Parathyroid adenoma (tissue), 2 donors: ENCODE measurements around the gene GNAS-AS1.

Experiments
- H2AFZ ChIP-seq: fragments of 300-600 bp; sonication (generic); one replicate; pipeline ENCODE4 v1.7.0; 2017; ENCODE audit warnings: antibody characterized with exemption, mild to moderate bottlenecking
- H3K27ac ChIP-seq: fragments of 300-600 bp; sonication (generic); one replicate; pipeline ENCODE4 v1.7.0; 2017
- H3K27me3 ChIP-seq: fragments of 300-600 bp; sonication (generic); one replicate; pipeline ENCODE4 v1.7.0; 2017; ENCODE audit warnings: low read length; ENCODE audit not compliant: control insufficient read depth, insufficient read depth
- H3K36me3 ChIP-seq: fragments of 300-600 bp; sonication (generic); one replicate; pipeline ENCODE4 v1.7.0; 2017; ENCODE audit warnings: low read length; ENCODE audit not compliant: control insufficient read depth, insufficient read depth
- H3K4me1 ChIP-seq: fragments of 300-600 bp; sonication (generic); one replicate; pipeline ENCODE4 v1.7.0; 2017; ENCODE audit warnings: control low read depth
- H3K4me2 ChIP-seq: fragments of 300-600 bp; sonication (generic); one replicate; pipeline ENCODE4 v1.7.0; 2017; ENCODE audit warnings: low read length
- H3K4me3 ChIP-seq: fragments of 300-600 bp; sonication (generic); one replicate; pipeline ENCODE4 v1.7.0; 2017; ENCODE audit warnings: low read depth, low read length
- H3K79me2 ChIP-seq: fragments of 300-600 bp; sonication (generic); one replicate; pipeline ENCODE4 v1.7.0; 2017; ENCODE audit warnings: control low read depth
- H3K9ac ChIP-seq: fragments of 300-600 bp; sonication (generic); one replicate; pipeline ENCODE4 v1.7.0; 2017; ENCODE audit warnings: mild to moderate bottlenecking
- H3K9me3 ChIP-seq: fragments of 300-600 bp; sonication (generic); one replicate; pipeline ENCODE4 v1.7.0; 2017; ENCODE audit warnings: low read length; ENCODE audit not compliant: control insufficient read depth
- CTCF ChIP-seq: fragments of 300-600 bp; sonication (generic); IDR thresholded peaks from one replicate; pipeline ENCODE4 v1.7.0; 2017; ENCODE audit warnings: antibody characterized with exemption, mild to moderate bottlenecking
- donor health status: primary hyperparathyroidism.

GNAS-AS1 gene

GRCh38 chr20:58783511-58784011 lies 67.1 kb downstream of the GNAS-AS1 start:
- Histone ChIP-seq H3K4me1 (no peaks in the 10 kb centered on the region), H3K9me3 (no peaks in the 10 kb centered on the region), H3K4me3 (no peak overlapping the region), H3K9ac (no peak overlapping the region), H3K27ac (no peak overlapping the region), H3K4me2 (no peak overlapping the region), H3K27me3 (no peaks in the 10 kb centered on the region), H3K36me3 (no peaks in the 10 kb centered on the region), H3K79me2 (no peaks in the 10 kb centered on the region), H2AFZ (no peak overlapping the region)
- no peak for TF ChIP-seq CTCF

- Histone ChIP-seq H3K36me3 (no peaks in the 10 kb centered on the region), H2AFZ (no peak overlapping the region), H3K4me1 (no peaks in the 10 kb centered on the region), H3K4me3 (no peak overlapping the region), H3K9ac (no peak overlapping the region), H3K27ac (no peak overlapping the region), H3K9me3 (no peaks in the 10 kb centered on the region), H3K79me2 (no peaks in the 10 kb centered on the region), H3K4me2 (no peak overlapping the region), H3K27me3 (no peaks in the 10 kb centered on the region)
- no peak for TF ChIP-seq CTCF
Observed at GRCh38 chr20:58781138-58781537, 69.6 kb downstream of the GNAS-AS1 start.

- no peaks in the 10 kb centered on the region for H3K27me3 ChIP-seq
- TF ChIP-seq CTCF: no peak
- no peak overlapping the region for H3K9ac ChIP-seq
Observed at GRCh38 chr20:58778760-58779159, 71.9 kb downstream of the GNAS-AS1 start.

GRCh38 chr20:58777657-58778056 lies 73.0 kb downstream of the GNAS-AS1 start:
- H3K27ac ChIP-seq: no peak overlapping the region
- H2AFZ ChIP-seq: no peak overlapping the region
- H3K4me3 ChIP-seq: no peak overlapping the region
- H3K4me1 ChIP-seq: no peaks in the 10 kb centered on the region
- H3K9me3 ChIP-seq: no peaks in the 10 kb centered on the region
- no peak overlapping the region for H3K9ac ChIP-seq
- H3K27me3 ChIP-seq: no peaks in the 10 kb centered on the region
- H3K79me2 ChIP-seq: no peaks in the 10 kb centered on the region
- no peaks in the 10 kb centered on the region for H3K36me3 ChIP-seq
- H3K4me2 ChIP-seq: no peak overlapping the region
- TF ChIP-seq CTCF: no peak

More at GRCh38 chr20:58778760-58779159, 71.9 kb downstream of the GNAS-AS1 start:
- H3K4me2 ChIP-seq: no peak overlapping the region
- H2AFZ ChIP-seq: no peak overlapping the region
- no peaks in the 10 kb centered on the region for H3K9me3 ChIP-seq
- no peaks in the 10 kb centered on the region for H3K4me1 ChIP-seq
- H3K36me3 ChIP-seq: no peaks in the 10 kb centered on the region
- H3K27ac ChIP-seq: no peak overlapping the region
- no peak overlapping the region for H3K4me3 ChIP-seq
- H3K79me2 ChIP-seq: no peaks in the 10 kb centered on the region

GRCh38 chr20:58776109-58776508 lies 74.6 kb downstream of the GNAS-AS1 start:
- TF ChIP-seq CTCF: no peak
- no peaks in the 10 kb centered on the region for H3K36me3 ChIP-seq
- no peak overlapping the region for H3K27ac ChIP-seq
- no peaks in the 10 kb centered on the region for H3K79me2 ChIP-seq
- no peak overlapping the region for H3K9ac ChIP-seq
- H3K9me3 ChIP-seq: no peaks in the 10 kb centered on the region
- no peak overlapping the region for H3K4me2 ChIP-seq
- no peak overlapping the region for H2AFZ ChIP-seq
- no peak overlapping the region for H3K4me3 ChIP-seq
- H3K4me1 ChIP-seq: no peaks in the 10 kb centered on the region
- no peaks in the 10 kb centered on the region for H3K27me3 ChIP-seq
